Peyer's patch (tissue), 4 donors: ENCODE results near the gene KAZN.

ENCODE experiments used
- POLR2A ChIP-seq, 2 donors: fragments of 450-650 bp; IDR thresholded peaks; one replicate each; pipeline ENCODE4 v1.5.1; 2017; ENCODE audit warnings: antibody characterized with exemption in 2 of 2, mild to moderate bottlenecking in 2 of 2, moderate library complexity in 2 of 2
- TF ChIP-seq, protein P1 (sequence below), 6 experiments: fragments of 450-650 bp in 4 of 6; fragments of 200-600 bp in 2 of 6; sonication (generic) in 1 of 6; IDR thresholded peaks; one replicate each; pipeline ENCODE4 v1.5.1; 2017 to 2019; ENCODE audit warnings: antibody characterized with exemption in 6 of 6, mild to moderate bottlenecking in 3 of 6, moderate library complexity in 1 of 6

DNA sequence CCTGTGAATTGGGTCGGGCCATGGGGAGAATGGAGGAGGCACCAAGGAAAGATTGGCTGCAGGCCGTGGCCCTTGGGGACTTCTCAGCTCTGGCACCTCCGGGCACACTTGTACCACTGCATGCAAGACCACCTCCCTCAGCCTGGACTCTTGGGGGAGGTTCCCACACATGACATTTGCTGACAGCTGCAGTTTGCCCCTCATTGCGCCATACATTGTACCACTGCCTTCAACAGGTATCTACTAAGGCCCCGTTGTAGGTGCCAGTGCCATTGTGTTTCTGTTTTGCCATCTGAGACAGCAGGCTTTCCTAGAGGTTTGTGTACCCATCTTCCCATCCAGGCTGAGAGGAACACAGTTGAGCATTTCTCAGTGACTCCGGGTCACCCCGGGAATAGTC, 395.7 kb downstream of the KAZN start:
- no peak for TF ChIP-seq POLR2A (IDR thresholded peaks at IDR 0.05)
- TF ChIP-seq, protein P1, sequence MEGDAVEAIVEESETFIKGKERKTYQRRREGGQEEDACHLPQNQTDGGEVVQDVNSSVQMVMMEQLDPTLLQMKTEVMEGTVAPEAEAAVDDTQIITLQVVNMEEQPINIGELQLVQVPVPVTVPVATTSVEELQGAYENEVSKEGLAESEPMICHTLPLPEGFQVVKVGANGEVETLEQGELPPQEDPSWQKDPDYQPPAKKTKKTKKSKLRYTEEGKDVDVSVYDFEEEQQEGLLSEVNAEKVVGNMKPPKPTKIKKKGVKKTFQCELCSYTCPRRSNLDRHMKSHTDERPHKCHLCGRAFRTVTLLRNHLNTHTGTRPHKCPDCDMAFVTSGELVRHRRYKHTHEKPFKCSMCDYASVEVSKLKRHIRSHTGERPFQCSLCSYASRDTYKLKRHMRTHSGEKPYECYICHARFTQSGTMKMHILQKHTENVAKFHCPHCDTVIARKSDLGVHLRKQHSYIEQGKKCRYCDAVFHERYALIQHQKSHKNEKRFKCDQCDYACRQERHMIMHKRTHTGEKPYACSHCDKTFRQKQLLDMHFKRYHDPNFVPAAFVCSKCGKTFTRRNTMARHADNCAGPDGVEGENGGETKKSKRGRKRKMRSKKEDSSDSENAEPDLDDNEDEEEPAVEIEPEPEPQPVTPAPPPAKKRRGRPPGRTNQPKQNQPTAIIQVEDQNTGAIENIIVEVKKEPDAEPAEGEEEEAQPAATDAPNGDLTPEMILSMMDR (IDR thresholded peaks at IDR 0.05): no peak
